Hepatocyte (in vitro differentiated cells): ENCODE data around the gene TBX15. TPM values are rescaled to one million over a fixed set of nuclear protein-coding genes. Genes with fewer than 3 reads are reported as not detected.

ENCODE experiments used
- DNase-seq: peaks from one replicate; pipeline ENCODE4 v3.0.0-alpha.2; 2016; ENCODE audit warnings: low spot score
- H2AFZ ChIP-seq: fragments of 200-600 bp; sonication (generic); 2 replicates; pipeline ENCODE4 v1.6.0; 2016; ENCODE audit warnings: antibody characterized with exemption, mild to moderate bottlenecking
- H3K27ac ChIP-seq: fragments of 200-600 bp; sonication (generic); 2 replicates; pipeline ENCODE4 v1.5.1; 2016; ENCODE audit warnings: mild to moderate bottlenecking
- H3K27me3 ChIP-seq: fragments of 200-600 bp; sonication (generic); 2 replicates; pipeline ENCODE4 v1.6.1; 2016
- H3K36me3 ChIP-seq: fragments of 200-600 bp; sonication (generic); replicated peaks from 2 replicates; pipeline ENCODE4 v1.5.1; 2016; ENCODE audit warnings: low read depth; ENCODE audit not compliant: insufficient read depth
- H3K4me1 ChIP-seq: fragments of 200-600 bp; sonication (generic); 2 replicates; pipeline ENCODE4 v1.5.1; 2016; ENCODE audit warnings: mild to moderate bottlenecking, moderate library complexity; ENCODE audit not compliant: insufficient read depth
- H3K4me2 ChIP-seq: fragments of 200-600 bp; sonication (generic); 2 replicates; pipeline ENCODE4 v1.6.0; 2016
- H3K4me3 ChIP-seq: fragments of 200-600 bp; sonication (generic); 2 replicates; pipeline ENCODE4 v1.5.1; 2016; ENCODE audit warnings: mild to moderate bottlenecking
- H3K79me2 ChIP-seq: fragments of 200-600 bp; sonication (generic); 2 replicates; pipeline ENCODE4 v1.6.0; 2017; ENCODE audit warnings: mild to moderate bottlenecking
- H3K9me2 ChIP-seq: fragments of 200-600 bp; sonication (generic); replicated peaks from 2 replicates; pipeline ENCODE4 v1.6.0; 2017; ENCODE audit warnings: mild to moderate bottlenecking; ENCODE audit not compliant: insufficient read depth
- H3K9me3 ChIP-seq: fragments of 200-600 bp; sonication (generic); 2 replicates; pipeline ENCODE4 v1.5.1; 2016; ENCODE audit warnings: low read depth, mild to moderate bottlenecking
- H4K20me1 ChIP-seq: fragments of 200-600 bp; sonication (generic); 2 replicates; pipeline ENCODE4 v1.6.0; 2016; ENCODE audit warnings: mild to moderate bottlenecking; ENCODE audit not compliant: insufficient read depth, poor library complexity, severe bottlenecking
- CTCF ChIP-seq: fragments of 200-600 bp; sonication (generic); IDR thresholded peaks from 2 replicates; pipeline ENCODE4 v1.5.1; 2016; ENCODE audit warnings: antibody characterized with exemption, mild to moderate bottlenecking; ENCODE audit not compliant: poor library complexity
- EZH2 ChIP-seq: fragments of 200-600 bp; sonication (generic); IDR thresholded peaks from 2 replicates; pipeline ENCODE4 v1.6.1; 2016; ENCODE audit warnings: antibody characterized with exemption, mild to moderate bottlenecking, borderline replicate concordance
- EZH2phosphoT487 ChIP-seq: fragments of 200-600 bp; sonication (generic); IDR thresholded peaks from one replicate; pipeline ENCODE4 v1.6.1; 2018; ENCODE audit warnings: antibody characterized with exemption, mild to moderate bottlenecking, low read depth, moderate library complexity; ENCODE audit not compliant: unreplicated experiment, severe bottlenecking
- WGBS: methylation state at CpG from one replicate; pipeline ENCODE4 v1.1.6; 2016; ENCODE audit warnings: low lambda C conversion rate; ENCODE audit errors: missing lambda C conversion rate; 5-methylcytosine and 5-hydroxymethylcytosine counted together
- polyA plus RNA-seq: library from polyadenylated mRNA; unstranded; fragments of >200 nt; fragmentation: Nextera tagmentation; extraction: Ambion mirVana; gene quantifications from 2 replicates; pipeline ENCODE4 v1.2.1, GENCODE V29; 2016
- total RNA-seq: library from RNA; depleted of rRNA; stranded (reverse); fragments of >200 nt; gene quantifications from 2 replicates; pipeline ENCODE4 v1.2.3, GENCODE V29; 2014

The TBX15 gene
- total and polyA plus RNA-seq, 2 experiments from 2014 or later: 1.6 to 3.8 TPM

GRCh38 chr1:118912574-118912973, 75.6 kb downstream of the TBX15 start:
- WGBS: 93% methylated on average over 2 of the region's 2 CpGs
- Histone ChIP-seq H3K27me3 (no peaks in the 10 kb centered on the region), H3K4me2 (no peak overlapping the region), H4K20me1 (no peaks in the 10 kb centered on the region), H3K79me2 (no peaks in the 10 kb centered on the region), H3K27ac (no peak overlapping the region), H3K9me2 (no peaks in the 10 kb centered on the region), H3K9me3 (no peaks in the 10 kb centered on the region), H2AFZ (no peak overlapping the region), H3K36me3 (no peaks in the 10 kb centered on the region), H3K4me3 (no peak overlapping the region), H3K4me1 (peaks cover 3% of the 10 kb centered on the region)
- no peak for DNase-seq
- TF ChIP-seq EZH2: no peak
- no peak for TF ChIP-seq EZH2phosphoT487
- no peak for TF ChIP-seq CTCF

GRCh38 chr1:118911571-118911970, 76.6 kb downstream of the TBX15 start:
- peaks cover 3% of the 10 kb centered on the region for H3K4me1 ChIP-seq
- WGBS: 69% methylated on average over 2 of the region's 2 CpGs
- no peak for DNase-seq

GRCh38 chr1:118907466-118907865, 80.7 kb downstream of the TBX15 start:
- no peaks in the 10 kb centered on the region for H3K36me3 ChIP-seq
- H3K9me3 ChIP-seq: no peaks in the 10 kb centered on the region
- H3K79me2 ChIP-seq: no peaks in the 10 kb centered on the region
- TF ChIP-seq CTCF (no peak), EZH2 (no peak), EZH2phosphoT487 (no peak)
- DNase-seq: no peak
- no peaks in the 10 kb centered on the region for H3K4me1 ChIP-seq
- no peak overlapping the region for H3K4me3 ChIP-seq
- H3K27me3 ChIP-seq: no peaks in the 10 kb centered on the region
- no peak overlapping the region for H2AFZ ChIP-seq
- H3K9me2 ChIP-seq: no peaks in the 10 kb centered on the region
- no peaks in the 10 kb centered on the region for H4K20me1 ChIP-seq
- H3K27ac ChIP-seq: no peak overlapping the region
- no peak overlapping the region for H3K4me2 ChIP-seq

More at GRCh38 chr1:118911571-118911970, 76.6 kb downstream of the TBX15 start:
- no peaks in the 10 kb centered on the region for H4K20me1 ChIP-seq
- H3K79me2 ChIP-seq: no peaks in the 10 kb centered on the region
- H3K4me2 ChIP-seq: no peak overlapping the region
- H3K27ac ChIP-seq: no peak overlapping the region
- H3K9me2 ChIP-seq: no peaks in the 10 kb centered on the region
- H3K36me3 ChIP-seq: no peaks in the 10 kb centered on the region
- H3K4me3 ChIP-seq: no peak overlapping the region
- H3K9me3 ChIP-seq: no peaks in the 10 kb centered on the region
- no peak overlapping the region for H2AFZ ChIP-seq
- TF ChIP-seq EZH2phosphoT487: no peak
- TF ChIP-seq EZH2: no peak
- TF ChIP-seq CTCF: no peak
- H3K27me3 ChIP-seq: no peaks in the 10 kb centered on the region

GRCh38 chr1:118905671-118906070, 82.5 kb downstream of the TBX15 start:
- 81% methylated on average over 1 of the region's 1 CpG for WGBS
- H3K9me2 ChIP-seq: no peaks in the 10 kb centered on the region
- no peaks in the 10 kb centered on the region for H3K36me3 ChIP-seq
- no peaks in the 10 kb centered on the region for H3K79me2 ChIP-seq
- no peak overlapping the region for H2AFZ ChIP-seq
- H4K20me1 ChIP-seq: no peaks in the 10 kb centered on the region
- DNase-seq: no peak
- no peaks in the 10 kb centered on the region for H3K27me3 ChIP-seq
- no peak for TF ChIP-seq EZH2
- no peak for TF ChIP-seq CTCF
- no peak for TF ChIP-seq EZH2phosphoT487
- no peak overlapping the region for H3K27ac ChIP-seq
- no peaks in the 10 kb centered on the region for H3K9me3 ChIP-seq
- no peak overlapping the region for H3K4me2 ChIP-seq
- no peak overlapping the region for H3K4me3 ChIP-seq
- H3K4me1 ChIP-seq: no peaks in the 10 kb centered on the region
